ENCODE results near the gene ODAD2. TPM values are rescaled to one million over a fixed set of nuclear protein-coding genes. Genes with fewer than 3 reads are reported as not detected.

Gene ODAD2
- total and polyA plus RNA-seq, 2 of the 8 experiments (the other 6 are each of a cell fraction or from before 2014, with no cell fraction given): 0.95 to 4.3 TPM

DNA sequence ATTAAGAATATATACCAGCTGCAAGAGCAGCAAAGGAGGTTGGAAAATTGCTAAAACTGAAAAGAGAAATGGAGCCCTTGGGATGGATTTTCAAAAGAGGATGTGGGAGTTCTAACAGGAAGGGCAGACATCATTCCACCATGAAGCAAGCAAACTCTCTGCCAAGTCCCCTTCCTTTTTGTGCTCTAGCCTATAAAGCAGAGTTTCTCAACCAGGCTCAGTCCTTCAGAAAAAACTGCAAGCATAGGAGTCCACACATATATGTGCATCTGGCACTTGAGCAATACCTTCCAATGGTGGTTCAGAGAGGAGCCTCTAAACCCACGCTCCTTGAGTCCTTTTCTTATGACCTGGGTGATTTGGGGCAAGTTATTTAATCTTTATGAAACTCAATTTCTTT is 154.7 kb downstream of the ODAD2 start:
- H3K23me2 ChIP-seq (ENCODE audit: low read depth, low read length): no peaks in the 10 kb centered on the region
- no peak overlapping the region for H2AFZ ChIP-seq (ENCODE audit: low read length)
- H3K4ac ChIP-seq (replicated peaks; ENCODE audit: insufficient read length, low read depth, low read length): no peak overlapping the region
- no peak overlapping the region for H3K4me2 ChIP-seq (ENCODE audit: insufficient read depth in 1 of 2, low read depth in 2 of 2, low read length in 2 of 2)
- POLR2A ChIA-PET (ENCODE audit: partially characterized antibody): interaction anchor here (1.2 kb wide), 1 partner anchor 149 kb away, joined by 3 read pairs; no protein-coding TSS in a partner anchor
- no peak overlapping the region for H2BK120ac ChIP-seq (replicated peaks; ENCODE audit: low read depth, low read length)
- H3K27me3 ChIP-seq (replicated peaks in 1 of 4; ENCODE audit: control insufficient read depth in 3 of 4, extremely low read depth in 1 of 4, insufficient read depth in 3 of 4, low read length in 3 of 4): no peaks in the 10 kb centered on the region
- H4K20me1 ChIP-seq (replicated peaks in 1 of 2; ENCODE audit: control insufficient read depth in 1 of 2, insufficient read depth in 2 of 2, low read length in 2 of 2): no peaks in the 10 kb centered on the region
- no peaks in the 10 kb centered on the region for H3K9me3 ChIP-seq (ENCODE audit: insufficient read depth in 2 of 2, low read depth in 1 of 2, low read length in 1 of 2)
- no peaks in the 10 kb centered on the region for H3K79me2 ChIP-seq (ENCODE audit: control insufficient read depth in 1 of 2, insufficient read depth in 2 of 2, low read length in 2 of 2)
- no peak overlapping the region for H3K56ac ChIP-seq (replicated peaks; ENCODE audit: insufficient read length, low read depth, low read length)
- no peak overlapping the region for H2BK20ac ChIP-seq (ENCODE audit: low read length)
- H3K18ac ChIP-seq (ENCODE audit: extremely low read depth, low read length): no peak overlapping the region
- H4K5ac ChIP-seq (ENCODE audit: insufficient read length, low read depth, low read length): no peak overlapping the region
- H3K23ac ChIP-seq (ENCODE audit: insufficient read length): no peak overlapping the region
- H2BK15ac ChIP-seq (ENCODE audit: low read length): no peak overlapping the region
- 95% methylated on average over 1 of the region's 1 CpG; no CpG with 5 or more reads in 1 of the 2 experiments for WGBS, 2 experiments (ENCODE audit: extremely low coverage in 1 of 2, insufficient coverage in 1 of 2, insufficient read length in 1 of 2, insufficient replicate concordance in 2 of 2, low coverage in 1 of 2, low lambda C conversion rate in 2 of 2, missing lambda C conversion rate in 1 of 2)
- no peak overlapping the region for H4K8ac ChIP-seq (ENCODE audit: extremely low read depth, insufficient read depth, low read length)
- no peaks in the 10 kb centered on the region for H3K79me1 ChIP-seq (ENCODE audit: low read depth, low read length)
- H3K14ac ChIP-seq (ENCODE audit: insufficient read length): no peak overlapping the region
- no peak overlapping the region for H2AK5ac ChIP-seq (ENCODE audit: low read depth, low read length)
- H2BK12ac ChIP-seq (ENCODE audit: low read depth, low read length): no peak overlapping the region
- H3K36me3 ChIP-seq (ENCODE audit: control insufficient read depth in 2 of 4, insufficient read depth in 4 of 4, low read length in 3 of 4): no peaks in the 10 kb centered on the region
- H3K4me1 ChIP-seq (replicated peaks in 1 of 4; ENCODE audit: control insufficient read depth in 3 of 4, insufficient read depth in 4 of 4, low read length in 3 of 4): no peaks in the 10 kb centered on the region
- CTCF ChIA-PET (ENCODE audit: partially characterized antibody): no interaction called here
- H3K9ac ChIP-seq (replicated peaks in 1 of 4; ENCODE audit: extremely low read depth in 1 of 4, low read depth in 3 of 4, low read length in 3 of 4): no peak overlapping the region
- H4K91ac ChIP-seq (replicated peaks; ENCODE audit: insufficient read length, low read length): no peak overlapping the region
- no peak overlapping the region for H3K4me3 ChIP-seq (ENCODE audit: extremely low read depth in 1 of 4, insufficient read depth in 2 of 4, low read depth in 3 of 4, low read length in 4 of 4)
- no peak overlapping the region for H3K27ac ChIP-seq (ENCODE audit: low read depth, low read length)
- FAIRE-seq (no peak), DNase-seq (ENCODE audit: low read depth in 1 of 2, low spot score in 2 of 2) (no peak)
- H2BK5ac ChIP-seq (ENCODE audit: low read depth, low read length): no peak overlapping the region
- TF ChIP-seq BRCA1 (IDR thresholded peaks at IDR 0.05; ENCODE audit: low read depth, low read length) (no peak), CHD1 (IDR thresholded peaks at IDR 0.05; ENCODE audit: low read depth, low read length) (no peak), RBBP5 (IDR thresholded peaks at IDR 0.05; ENCODE audit: borderline replicate concordance, low read depth, low read length) (no peak), KDM4A (IDR thresholded peaks at IDR 0.05; ENCODE audit: low read depth, low read length, severe bottlenecking) (no peak), TAF1 (IDR thresholded peaks at IDR 0.05; ENCODE audit: low read depth, low read length) (no peak), TEAD4 (IDR thresholded peaks at IDR 0.05; ENCODE audit: low read depth, low read length) (no peak), SRF (IDR thresholded peaks at IDR 0.05; ENCODE audit: low read depth, low read length) (no peak), NRF1 (IDR thresholded peaks at IDR 0.05; ENCODE audit: low read depth, low read length) (no peak), ZNF274 (IDR thresholded peaks at IDR 0.05; ENCODE audit: borderline replicate concordance, extremely low read depth, low read length) (no peak), CEBPB (IDR thresholded peaks at IDR 0.05; ENCODE audit: low read depth, low read length) (no peak), ASH2L (IDR thresholded peaks at IDR 0.05; ENCODE audit: low read length) (no peak)
- TF ChIP-seq, protein P1, sequence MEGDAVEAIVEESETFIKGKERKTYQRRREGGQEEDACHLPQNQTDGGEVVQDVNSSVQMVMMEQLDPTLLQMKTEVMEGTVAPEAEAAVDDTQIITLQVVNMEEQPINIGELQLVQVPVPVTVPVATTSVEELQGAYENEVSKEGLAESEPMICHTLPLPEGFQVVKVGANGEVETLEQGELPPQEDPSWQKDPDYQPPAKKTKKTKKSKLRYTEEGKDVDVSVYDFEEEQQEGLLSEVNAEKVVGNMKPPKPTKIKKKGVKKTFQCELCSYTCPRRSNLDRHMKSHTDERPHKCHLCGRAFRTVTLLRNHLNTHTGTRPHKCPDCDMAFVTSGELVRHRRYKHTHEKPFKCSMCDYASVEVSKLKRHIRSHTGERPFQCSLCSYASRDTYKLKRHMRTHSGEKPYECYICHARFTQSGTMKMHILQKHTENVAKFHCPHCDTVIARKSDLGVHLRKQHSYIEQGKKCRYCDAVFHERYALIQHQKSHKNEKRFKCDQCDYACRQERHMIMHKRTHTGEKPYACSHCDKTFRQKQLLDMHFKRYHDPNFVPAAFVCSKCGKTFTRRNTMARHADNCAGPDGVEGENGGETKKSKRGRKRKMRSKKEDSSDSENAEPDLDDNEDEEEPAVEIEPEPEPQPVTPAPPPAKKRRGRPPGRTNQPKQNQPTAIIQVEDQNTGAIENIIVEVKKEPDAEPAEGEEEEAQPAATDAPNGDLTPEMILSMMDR (IDR thresholded peaks at IDR 0.05; ENCODE audit: control extremely low read depth in 1 of 3, insufficient read depth in 1 of 3, low read depth in 1 of 3, low read length in 3 of 3): no peak
- TF ChIP-seq, protein P2, sequence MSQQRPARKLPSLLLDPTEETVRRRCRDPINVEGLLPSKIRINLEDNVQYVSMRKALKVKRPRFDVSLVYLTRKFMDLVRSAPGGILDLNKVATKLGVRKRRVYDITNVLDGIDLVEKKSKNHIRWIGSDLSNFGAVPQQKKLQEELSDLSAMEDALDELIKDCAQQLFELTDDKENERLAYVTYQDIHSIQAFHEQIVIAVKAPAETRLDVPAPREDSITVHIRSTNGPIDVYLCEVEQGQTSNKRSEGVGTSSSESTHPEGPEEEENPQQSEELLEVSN (IDR thresholded peaks at IDR 0.05): no peak

Data from H1 (cell line).